ENCODE results near the gene PYGB.
"Not testable (repeated sequence)": the region's sequence is repeated elsewhere in the genome, so short reads cannot be mapped to it uniquely, and the experiment has no call there.

Gene PYGB

DNA sequence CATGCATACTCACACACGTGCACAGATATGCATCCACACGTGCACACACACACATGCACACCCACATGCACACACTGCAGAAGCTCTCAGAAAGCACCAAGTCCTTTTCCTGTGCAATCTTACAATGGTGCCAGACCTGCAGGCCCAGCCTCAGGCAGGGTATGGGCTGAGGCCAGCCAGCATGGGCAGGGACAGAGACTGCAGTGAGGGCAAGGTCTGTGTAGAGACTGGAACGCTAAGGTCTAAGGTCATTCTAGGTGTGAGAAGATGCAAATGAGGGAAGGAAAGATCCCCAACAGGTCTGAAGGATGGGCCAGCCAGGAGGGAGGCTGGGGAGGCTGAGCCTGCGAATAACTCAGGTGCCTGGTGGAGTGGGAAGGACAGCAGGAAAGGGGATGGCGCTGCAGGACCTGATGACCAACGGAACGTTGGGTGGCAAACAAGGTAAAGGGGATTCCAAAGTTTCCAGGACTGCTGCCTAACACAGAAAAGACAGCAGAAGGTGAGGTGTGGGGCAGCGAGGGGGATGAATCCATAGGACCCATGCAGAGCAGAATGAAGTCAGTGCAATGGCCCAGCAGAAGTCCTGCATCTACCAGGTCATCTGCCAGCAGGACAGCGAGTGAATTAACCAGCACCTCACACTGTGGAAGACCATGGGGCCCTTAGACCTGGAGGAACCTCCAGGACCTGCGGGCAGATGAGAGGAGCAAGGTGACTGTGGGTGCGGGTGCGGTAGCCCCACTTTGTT, 75.8 kb downstream of the PYGB start:
- Histone ChIP-seq H3K4me1 (ENCODE audit: insufficient read depth, low read length) (no peaks in the 10 kb centered on the region), H3K9me3 (ENCODE audit: control insufficient read depth, insufficient read depth, low read length) (no peaks in the 10 kb centered on the region), H3K36me3 (ENCODE audit: insufficient read depth, low read length) (peaks cover 3% of the 10 kb centered on the region), H3K9ac (ENCODE audit: low read depth, low read length) (no peak overlapping the region)

DNA sequence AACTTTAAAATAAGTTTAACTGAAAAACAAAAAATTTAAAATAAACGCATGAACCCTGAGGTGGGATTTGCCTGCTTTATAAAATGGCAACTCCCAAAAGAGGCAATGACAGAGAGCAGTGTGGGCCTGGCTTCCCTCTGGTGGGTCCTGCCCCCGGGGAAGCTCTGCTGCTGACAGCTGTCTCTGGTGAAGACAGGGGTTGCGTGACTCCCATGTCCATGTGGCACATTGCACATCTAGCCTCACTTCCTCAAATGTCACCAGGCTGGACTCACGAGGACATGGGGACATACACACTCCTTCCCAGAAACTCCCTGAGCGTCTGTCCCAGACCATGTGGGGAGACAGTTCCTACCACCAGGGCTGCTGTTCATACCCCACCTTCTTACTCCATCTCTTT, 76.5 kb downstream of the PYGB start:
- no peaks in the 10 kb centered on the region for H3K4me1 ChIP-seq (ENCODE audit: insufficient read depth, low read length)
- no peaks in the 10 kb centered on the region for H3K9me3 ChIP-seq (ENCODE audit: control insufficient read depth, insufficient read depth, low read length)
- no peak overlapping the region for H3K9ac ChIP-seq (ENCODE audit: low read depth, low read length)
- peaks cover 3% of the 10 kb centered on the region for H3K36me3 ChIP-seq (ENCODE audit: insufficient read depth, low read length)

DNA sequence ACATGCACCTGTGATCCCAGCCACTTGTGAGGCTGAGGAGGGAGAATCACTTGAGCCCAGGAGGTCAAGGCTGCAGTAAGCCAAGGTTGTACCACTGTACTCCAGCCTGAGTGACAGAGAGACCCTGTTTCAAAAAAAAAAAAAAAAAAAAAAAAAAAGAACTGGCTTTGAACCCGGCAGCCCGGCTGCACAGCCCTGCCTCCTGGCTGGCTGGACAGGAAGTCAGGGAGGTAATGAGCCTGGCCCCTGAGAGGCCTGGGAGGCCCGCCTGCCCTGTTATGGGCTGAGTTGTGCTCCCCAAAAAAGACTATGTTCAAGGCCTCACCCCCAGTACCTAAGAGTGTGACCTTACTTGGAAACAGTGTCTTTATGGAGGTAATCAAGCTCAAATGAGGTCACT, 77.2 kb downstream of the PYGB start:
- Histone ChIP-seq H3K9me3 (ENCODE audit: control insufficient read depth, insufficient read depth, low read length) (no peaks in the 10 kb centered on the region), H3K4me1 (ENCODE audit: insufficient read depth, low read length) (no peaks in the 10 kb centered on the region), H3K36me3 (ENCODE audit: insufficient read depth, low read length) (peaks cover 3% of the 10 kb centered on the region), H3K9ac (ENCODE audit: low read depth, low read length) (no peak overlapping the region)

DNA sequence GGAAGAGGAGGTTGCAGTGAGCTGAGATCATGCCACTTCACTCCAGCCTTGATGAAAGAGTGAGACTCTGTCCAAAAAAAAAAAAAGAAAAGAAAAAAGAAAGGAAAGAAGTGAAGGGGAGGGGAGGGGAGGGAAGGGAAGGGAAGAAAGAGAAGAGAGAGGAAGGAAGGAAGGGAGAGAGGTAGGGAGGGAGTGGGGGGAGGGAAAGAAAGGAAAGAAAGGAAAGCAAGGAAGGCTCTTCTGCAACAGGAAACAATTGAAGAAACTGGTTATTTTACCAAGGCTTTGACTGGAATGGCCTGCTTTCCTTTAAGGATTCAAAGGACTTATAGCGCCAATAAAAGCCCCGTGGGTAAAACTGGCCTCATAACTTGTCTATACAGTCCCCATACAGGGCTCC, 78.1 kb downstream of the PYGB start:
- Histone ChIP-seq H3K9me3 (ENCODE audit: control insufficient read depth, insufficient read depth, low read length) (no peaks in the 10 kb centered on the region), H3K9ac (ENCODE audit: low read depth, low read length) (no peak overlapping the region), H3K36me3 (ENCODE audit: insufficient read depth, low read length) (peaks cover 3% of the 10 kb centered on the region), H3K4me1 (ENCODE audit: insufficient read depth, low read length) (no peaks in the 10 kb centered on the region)

DNA sequence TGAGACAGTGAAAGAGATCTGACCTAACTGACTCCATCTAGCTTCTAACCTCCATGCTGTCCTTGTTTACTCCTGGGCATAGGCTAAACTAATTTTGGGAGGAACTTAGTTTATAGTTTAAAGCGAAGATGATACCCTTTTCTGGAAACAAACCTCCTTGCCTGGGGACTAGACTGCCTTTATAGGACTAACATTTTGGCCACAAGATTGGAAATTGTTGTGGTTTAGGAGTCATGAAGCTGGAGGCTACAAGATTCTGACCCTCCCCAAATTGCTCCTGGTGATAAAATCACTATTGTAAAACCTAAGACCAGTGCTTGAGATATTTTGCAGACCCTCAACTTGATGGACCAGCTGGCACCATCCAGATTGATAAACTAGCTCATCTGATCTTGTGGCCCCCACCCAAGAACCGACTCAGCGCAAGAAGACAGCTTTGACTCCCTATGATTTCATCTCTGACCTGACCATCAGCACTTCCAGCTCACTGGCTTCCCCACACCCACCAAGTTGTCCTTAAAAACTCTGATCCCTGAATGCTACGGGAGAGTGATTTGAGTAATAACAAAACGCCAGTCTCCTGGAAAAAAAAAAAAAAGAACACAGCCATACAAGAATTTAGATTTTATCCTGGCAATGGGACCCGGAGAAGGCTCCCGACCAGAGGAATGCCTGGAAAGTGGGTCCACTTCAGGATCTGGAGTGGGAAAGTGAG, 79.8 kb downstream of the PYGB start:
- Histone ChIP-seq H3K4me1 (ENCODE audit: insufficient read depth, low read length) (no peaks in the 10 kb centered on the region), H3K9me3 (ENCODE audit: control insufficient read depth, insufficient read depth, low read length) (no peaks in the 10 kb centered on the region), H3K9ac (ENCODE audit: low read depth, low read length) (no peak overlapping the region; the same call in 1 of the 2 replicates), H3K36me3 (ENCODE audit: insufficient read depth, low read length) (no peaks in the 10 kb centered on the region; the same call in 1 of the 2 replicates)

DNA sequence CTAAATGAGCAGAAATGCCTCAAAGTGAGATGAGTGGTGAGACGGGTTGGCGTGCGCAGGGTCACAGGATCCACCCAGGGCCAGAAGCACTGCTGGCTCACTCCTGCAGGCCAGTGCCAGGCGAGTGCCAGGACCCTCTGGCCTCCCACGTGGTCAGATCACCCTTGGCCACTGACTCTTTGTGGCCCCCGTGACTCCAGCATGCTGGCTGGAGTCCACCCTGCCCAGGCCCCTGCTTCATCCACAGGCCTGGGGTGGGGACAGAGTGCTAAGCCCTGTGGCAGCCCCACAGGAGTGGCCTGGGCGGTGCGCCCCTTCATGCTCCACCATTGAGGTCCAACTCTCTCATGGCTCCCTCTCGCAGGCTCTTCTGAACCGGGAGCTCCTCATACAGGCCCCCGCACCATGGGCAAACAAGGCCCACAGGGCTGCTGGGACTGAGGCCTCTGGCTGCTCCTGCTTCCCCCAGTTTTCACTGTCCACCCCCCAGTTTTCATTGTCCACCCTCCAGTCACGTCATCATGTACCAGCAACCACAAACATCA, 81.1 kb downstream of the PYGB start:
- no peaks in the 10 kb centered on the region for H3K4me1 ChIP-seq (ENCODE audit: insufficient read depth, low read length)
- no peak overlapping the region for H3K9ac ChIP-seq (ENCODE audit: low read depth, low read length)
- no peaks in the 10 kb centered on the region; the same call in 1 of the 2 replicates for H3K36me3 ChIP-seq (ENCODE audit: insufficient read depth, low read length)
- H3K9me3 ChIP-seq (ENCODE audit: control insufficient read depth, insufficient read depth, low read length), result no peaks in the 10 kb centered on the region

DNA sequence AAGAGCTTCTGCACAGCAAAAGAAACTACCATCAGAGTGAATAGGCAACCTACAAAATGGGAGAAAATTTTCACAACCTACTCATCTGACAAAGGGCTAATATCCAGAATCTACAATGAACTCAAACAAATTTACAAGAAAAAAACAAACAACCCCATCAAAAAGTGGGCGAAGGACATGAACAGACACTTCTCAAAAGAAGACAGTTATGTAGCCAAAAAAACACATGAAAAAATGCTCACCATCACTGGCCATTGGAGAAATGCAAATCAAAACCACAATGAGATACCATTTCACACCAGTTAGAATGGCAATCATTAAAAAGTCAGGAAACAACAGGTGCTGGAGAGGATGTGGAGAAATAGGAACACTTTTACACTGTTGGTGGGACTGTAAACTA, 87.1 kb downstream of the PYGB start:
- H3K4me1 ChIP-seq (ENCODE audit: insufficient read depth, low read length); H3K9ac ChIP-seq (ENCODE audit: low read depth, low read length); H3K36me3 ChIP-seq (ENCODE audit: insufficient read depth, low read length); H3K9me3 ChIP-seq (ENCODE audit: control insufficient read depth, insufficient read depth, low read length): not testable (repeated sequence)

DNA sequence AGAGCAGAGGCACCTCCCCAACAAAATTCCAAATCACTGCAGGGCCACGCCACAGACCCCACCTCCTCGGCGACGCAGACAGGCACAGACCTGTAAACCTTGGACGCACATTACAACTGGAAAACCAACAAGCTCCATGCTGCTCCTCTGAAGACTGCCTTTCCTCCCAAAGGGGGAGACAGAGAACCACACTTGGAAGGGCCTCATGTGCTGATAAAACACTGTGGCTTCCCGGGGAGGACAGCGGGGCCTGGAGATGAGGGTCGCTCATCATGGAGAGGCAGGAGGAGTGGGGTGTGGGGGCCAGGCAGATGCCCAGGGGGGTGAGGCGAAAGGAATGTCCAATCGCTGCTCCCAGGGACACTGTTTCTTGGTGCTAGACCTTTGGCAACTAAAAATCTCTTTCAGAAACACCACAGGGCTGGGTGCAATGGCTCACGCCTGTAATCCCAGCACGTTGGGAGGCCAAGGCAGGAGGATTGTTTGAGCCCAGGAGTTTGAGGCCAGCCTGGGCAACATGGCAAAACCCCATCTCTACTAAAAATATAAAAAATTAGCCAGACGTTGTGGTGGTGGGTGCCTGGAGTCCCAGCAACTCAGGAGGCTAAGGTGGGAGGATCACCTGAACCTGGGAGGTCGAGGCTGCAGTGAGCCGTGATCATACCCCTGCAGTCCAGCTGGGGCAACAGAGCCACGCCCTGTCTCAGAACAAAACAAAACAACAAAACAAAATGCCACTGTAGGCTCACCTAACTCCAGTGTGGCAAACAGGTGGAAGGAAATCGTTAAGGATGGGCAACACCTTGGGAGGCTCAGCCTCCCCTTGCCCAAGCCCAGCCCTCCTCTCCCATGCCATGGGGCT, 88.9 kb downstream of the PYGB start:
- Histone ChIP-seq H3K36me3 (ENCODE audit: insufficient read depth, low read length) (no peaks in the 10 kb centered on the region), H3K9ac (ENCODE audit: low read depth, low read length) (no peak overlapping the region), H3K4me1 (ENCODE audit: insufficient read depth, low read length) (no peaks in the 10 kb centered on the region), H3K9me3 (ENCODE audit: control insufficient read depth, insufficient read depth, low read length) (no peaks in the 10 kb centered on the region)

DNA sequence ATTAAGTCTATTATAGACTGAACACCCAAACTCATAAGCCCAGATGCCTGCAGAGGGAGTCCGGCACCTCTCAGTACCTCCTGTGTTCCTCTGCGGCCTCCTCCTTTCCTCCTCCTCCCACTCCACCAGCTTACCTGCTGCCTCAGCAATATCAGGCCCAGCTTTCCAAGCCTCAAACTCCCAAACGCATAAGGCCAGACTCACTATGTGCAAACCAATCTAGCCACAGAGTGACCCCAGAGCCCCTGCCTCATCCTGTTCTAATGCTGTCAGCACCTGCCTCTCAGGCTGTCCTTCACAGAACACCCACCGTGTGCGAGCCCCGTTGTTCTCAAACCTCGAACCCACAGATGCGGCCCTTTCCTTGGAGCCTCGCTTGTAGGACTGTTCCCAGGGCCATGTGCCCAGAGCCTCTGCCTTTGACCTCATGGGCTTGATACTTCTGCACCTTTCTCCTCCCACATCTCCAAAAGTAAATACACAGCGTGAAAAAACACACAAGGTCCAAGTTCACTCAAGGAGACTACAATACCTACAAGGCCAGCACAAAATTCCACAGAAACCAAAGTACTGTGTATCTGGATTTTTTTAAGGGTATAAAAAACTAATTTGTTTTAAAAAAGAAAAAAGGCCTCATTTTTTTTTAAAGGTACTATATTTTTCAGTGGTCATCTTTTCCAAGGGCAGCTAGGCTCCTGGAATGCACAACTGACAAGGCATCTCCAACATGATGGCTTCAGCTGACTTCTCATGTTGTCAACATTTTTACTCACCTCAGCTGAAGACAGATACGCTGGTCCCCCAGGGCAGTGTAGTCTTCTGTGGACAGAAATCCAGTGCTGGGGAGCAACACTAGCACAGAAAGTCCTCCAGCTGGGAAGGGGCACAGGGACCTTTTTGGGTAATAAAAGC, 90.5 kb downstream of the PYGB start:
- H3K9me3 ChIP-seq (ENCODE audit: control insufficient read depth, insufficient read depth, low read length), result no peaks in the 10 kb centered on the region
- H3K9ac ChIP-seq (ENCODE audit: low read depth, low read length), result no peak overlapping the region
- no peaks in the 10 kb centered on the region for H3K36me3 ChIP-seq (ENCODE audit: insufficient read depth, low read length)
- H3K4me1 ChIP-seq (ENCODE audit: insufficient read depth, low read length), result no peaks in the 10 kb centered on the region

DNA sequence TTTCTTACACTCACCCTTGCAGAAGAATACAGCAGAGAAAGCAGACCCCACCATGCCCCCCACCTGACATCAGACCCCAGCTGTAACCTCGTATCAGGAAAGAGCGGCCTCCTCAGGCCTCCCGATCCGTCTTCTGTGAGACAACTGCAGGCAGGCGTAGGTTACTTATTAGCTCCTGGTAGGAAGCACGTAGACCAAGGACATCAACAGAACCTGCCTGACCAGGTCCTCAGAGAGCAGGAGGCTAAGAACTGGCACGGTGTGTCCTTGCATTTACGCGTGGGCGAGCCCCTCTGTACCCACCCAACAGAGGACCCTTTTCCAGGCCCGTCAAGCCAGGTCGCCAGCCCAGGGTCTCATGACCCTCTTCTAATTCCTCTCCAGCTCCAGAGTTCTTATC, 91.7 kb downstream of the PYGB start:
- Histone ChIP-seq H3K9me3 (ENCODE audit: control insufficient read depth, insufficient read depth, low read length) (no peaks in the 10 kb centered on the region), H3K36me3 (ENCODE audit: insufficient read depth, low read length) (no peaks in the 10 kb centered on the region), H3K4me1 (ENCODE audit: insufficient read depth, low read length) (no peaks in the 10 kb centered on the region), H3K9ac (ENCODE audit: low read depth, low read length) (no peak overlapping the region)

DNA sequence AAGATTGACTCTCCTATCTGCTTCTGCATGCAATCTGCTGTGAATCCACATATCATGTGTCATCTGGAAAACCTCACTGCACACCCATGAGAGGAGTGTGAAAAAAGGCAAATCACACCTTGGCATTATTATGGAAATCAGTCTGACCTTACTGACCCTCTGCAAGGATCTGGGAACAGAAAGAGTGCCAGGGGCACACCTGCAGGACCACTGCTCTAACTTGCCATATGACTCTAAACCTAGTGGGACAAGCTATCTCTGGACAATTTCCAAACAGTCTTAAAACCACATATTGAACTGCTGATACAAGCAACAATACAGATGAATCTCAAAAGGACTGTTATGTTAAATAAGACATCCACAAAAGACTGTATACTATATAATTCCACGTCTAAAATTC, 92.5 kb downstream of the PYGB start:
- Histone ChIP-seq H3K9ac (ENCODE audit: low read depth, low read length) (no peak overlapping the region), H3K36me3 (ENCODE audit: insufficient read depth, low read length) (no peaks in the 10 kb centered on the region), H3K4me1 (ENCODE audit: insufficient read depth, low read length) (no peaks in the 10 kb centered on the region), H3K9me3 (ENCODE audit: control insufficient read depth, insufficient read depth, low read length) (no peaks in the 10 kb centered on the region)

DNA sequence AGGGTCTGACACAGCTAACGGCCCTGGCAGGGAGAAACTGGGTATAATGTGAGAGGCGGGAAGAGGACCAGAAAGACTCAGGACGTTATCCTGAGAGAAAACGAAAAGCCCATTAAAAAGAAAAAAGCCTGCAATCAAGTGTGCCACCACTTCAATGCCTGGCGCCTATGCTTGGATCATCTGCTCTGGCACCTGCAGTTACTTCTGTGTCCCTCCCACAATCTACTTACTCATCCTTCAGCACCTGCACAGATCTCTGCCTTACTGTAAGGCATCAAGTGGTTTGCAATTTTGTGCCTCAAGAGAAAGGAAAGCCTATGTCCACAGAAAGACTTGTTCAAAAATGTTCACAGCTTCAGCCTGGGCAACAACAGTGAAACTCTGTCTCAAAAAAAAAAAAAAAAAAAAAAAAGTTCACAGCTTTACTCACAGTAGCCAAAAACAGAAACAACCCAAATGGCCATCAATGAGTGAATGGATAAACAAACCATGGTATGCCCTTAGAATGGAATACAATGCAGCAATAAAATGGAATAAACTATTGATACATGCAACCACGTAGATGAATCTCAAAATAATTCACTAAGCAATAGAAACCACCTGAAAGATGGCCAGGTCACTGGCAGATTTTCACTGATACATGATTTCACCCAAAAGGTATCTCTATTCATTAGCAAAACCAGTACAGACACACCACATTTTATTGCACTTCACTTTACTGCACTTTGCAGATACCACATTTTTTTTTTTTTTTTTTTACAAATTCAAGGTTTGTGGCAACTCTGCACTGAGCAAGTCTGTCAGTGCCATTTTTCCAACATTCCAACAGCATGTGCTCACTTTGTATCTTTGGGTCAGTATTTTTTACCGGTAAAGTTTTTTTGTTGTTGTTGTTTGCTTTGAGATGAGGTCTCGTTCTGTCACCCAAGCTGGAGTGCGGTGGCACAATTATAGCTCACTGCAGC, 94.1 kb downstream of the PYGB start:
- no peaks in the 10 kb centered on the region for H3K36me3 ChIP-seq (ENCODE audit: insufficient read depth, low read length)
- no peaks in the 10 kb centered on the region for H3K9me3 ChIP-seq (ENCODE audit: control insufficient read depth, insufficient read depth, low read length)
- no peaks in the 10 kb centered on the region for H3K4me1 ChIP-seq (ENCODE audit: insufficient read depth, low read length)
- no peak overlapping the region for H3K9ac ChIP-seq (ENCODE audit: low read depth, low read length)

DNA sequence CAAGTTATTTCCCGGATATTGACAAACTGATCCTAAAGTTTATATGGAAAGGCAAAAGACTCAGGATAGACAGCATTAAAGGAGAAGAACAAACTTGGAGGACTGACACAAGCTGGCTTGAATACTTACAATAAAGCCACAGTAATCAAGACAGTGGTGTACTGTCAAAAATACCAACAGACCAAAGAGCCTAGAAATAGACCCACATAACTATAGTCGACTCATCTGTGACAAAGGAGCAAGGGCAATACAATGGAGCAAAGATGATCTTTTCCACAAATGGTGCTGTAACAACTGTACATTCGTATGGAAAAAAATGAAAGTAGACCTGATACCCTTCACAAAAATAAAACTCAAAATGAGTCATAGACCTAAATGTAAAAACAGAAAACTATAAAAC, 96.7 kb downstream of the PYGB start:
- Histone ChIP-seq H3K9ac (ENCODE audit: low read depth, low read length) (no peak overlapping the region), H3K36me3 (ENCODE audit: insufficient read depth, low read length) (no peaks in the 10 kb centered on the region), H3K9me3 (ENCODE audit: control insufficient read depth, insufficient read depth, low read length) (no peaks in the 10 kb centered on the region), H3K4me1 (ENCODE audit: insufficient read depth, low read length) (no peaks in the 10 kb centered on the region)
